ENCODE results near the gene ZNF761. TPM values are rescaled to one million over a fixed set of nuclear protein-coding genes. Genes with fewer than 3 reads are reported as not detected.
"Not testable (repeated sequence)": the region's sequence is repeated elsewhere in the genome, so short reads cannot be mapped to it uniquely, and the experiment has no call there.

The ZNF761 gene
- total RNA-seq, 1 donor, result 8.6 TPM

GRCh38 chr19:53455828-53456227, 24.0 kb downstream of the ZNF761 start:
- no peak for DNase-seq (ENCODE audit: low read depth in 2 of 3, low spot score in 2 of 3)

GRCh38 chr19:53460131-53460721, 28.4 kb downstream of the ZNF761 start:
- not testable (repeated sequence) for DNase-seq (ENCODE audit: low read depth in 2 of 3, low spot score in 2 of 3)

- no peak for DNase-seq (ENCODE audit: low read depth in 2 of 3, low spot score in 2 of 3)
These were observed 30.1 kb downstream of the ZNF761 start for GRCh38 chr19:53461866-53462265.

- DNase-seq (ENCODE audit: low read depth in 2 of 3, low spot score in 2 of 3), result no peak
These were observed 31.1 kb downstream of the ZNF761 start for GRCh38 chr19:53462861-53463260.

DNA sequence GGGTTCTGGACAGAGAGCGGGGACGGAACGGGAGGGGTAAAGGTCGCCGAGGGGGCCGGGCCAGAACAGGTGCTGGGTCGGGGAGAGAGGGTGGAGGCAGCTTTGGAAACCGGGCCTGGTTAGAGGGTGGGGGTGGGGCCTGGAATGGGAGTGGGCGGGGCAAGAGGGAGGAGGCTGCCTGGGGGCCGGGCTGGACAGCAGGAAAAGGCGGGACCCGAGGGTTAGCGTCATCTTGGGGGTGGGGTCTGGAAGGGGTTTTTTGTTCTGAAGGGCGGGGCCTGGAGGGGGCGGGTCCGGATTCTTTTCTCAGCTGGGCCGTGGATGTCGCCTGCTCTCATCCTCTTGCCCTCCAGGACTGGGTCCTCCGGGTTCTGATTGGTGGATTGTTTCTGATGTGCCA, 31.5 kb downstream of the ZNF761 start:
- peak in 2 of 3 donors; percentile 44 to 50 for DNase-seq (ENCODE audit: low read depth in 2 of 3, low spot score in 2 of 3)

- DNase-seq (ENCODE audit: low read depth in 2 of 3, low spot score in 2 of 3), result peak in 1 of 3 donors; percentile 9
These were observed 35.1 kb downstream of the ZNF761 start for GRCh38 chr19:53466726-53467484.

- DNase-seq (ENCODE audit: low read depth in 2 of 3, low spot score in 2 of 3), result peak; percentile 86 to 94 (median 94)
These were observed 35.9 kb downstream of the ZNF761 start, which contains the start of gene ZNF813 for GRCh38 chr19:53467485-53468262. Gene ZNF813 (plus strand): TSS chr19:53467733. CDS start chr19:53483823, 16,090 bp downstream.

DNA sequence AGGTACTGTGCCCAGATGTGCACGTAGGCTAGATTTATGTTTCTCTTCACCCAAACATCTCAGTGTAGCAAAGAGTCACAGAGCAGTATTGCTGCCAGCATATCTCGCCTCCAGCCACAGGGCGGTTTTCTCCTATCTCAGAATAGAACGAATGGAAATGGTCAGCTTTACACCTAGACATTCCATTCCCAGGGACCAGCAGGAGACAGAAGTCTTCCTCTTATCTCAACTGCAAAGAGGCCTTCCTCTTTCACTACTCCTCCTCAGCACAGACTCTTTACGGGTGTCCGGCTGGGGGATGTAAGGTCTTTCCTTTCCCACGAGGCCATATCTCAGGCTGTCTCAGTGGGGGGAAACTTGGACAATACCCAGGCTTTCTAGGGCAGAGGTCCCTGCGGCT, 36.8 kb downstream of the ZNF761 start:
- not testable (repeated sequence) for DNase-seq (ENCODE audit: low read depth in 2 of 3, low spot score in 2 of 3)

- no peak for DNase-seq (ENCODE audit: low read depth in 2 of 3, low spot score in 2 of 3)
These were observed 40.1 kb downstream of the ZNF761 start for GRCh38 chr19:53471916-53472315.

- peak in 2 of 3 donors; percentile 57 to 82 for DNase-seq (ENCODE audit: low read depth in 2 of 3, low spot score in 2 of 3)
These were observed 43.0 kb downstream of the ZNF761 start for GRCh38 chr19:53474832-53475231.

GRCh38 chr19:53475470-53475869, 43.7 kb downstream of the ZNF761 start:
- not testable (repeated sequence) for DNase-seq (ENCODE audit: low read depth in 2 of 3, low spot score in 2 of 3)

DNA sequence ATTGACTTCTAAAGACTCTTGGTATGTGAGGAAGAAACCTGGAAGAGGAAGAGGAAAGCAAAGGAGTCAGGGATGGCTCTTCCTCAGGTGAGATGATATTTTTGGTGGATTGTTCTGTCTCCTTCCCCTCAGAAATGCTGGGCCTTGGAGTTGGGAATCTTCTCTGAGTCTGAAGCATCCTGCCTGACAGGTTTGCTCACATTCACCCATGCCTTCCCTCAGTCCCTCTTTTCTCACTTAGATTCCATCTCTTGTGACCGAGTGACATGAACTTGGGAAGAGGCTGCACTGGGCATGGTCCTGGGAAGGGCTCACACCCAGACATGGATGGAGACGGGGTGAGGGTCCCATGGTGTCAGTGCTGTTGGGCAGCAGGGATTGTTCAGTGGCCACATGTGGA, 52.0 kb downstream of the ZNF761 start:
- DNase-seq (ENCODE audit: low read depth in 2 of 3, low spot score in 2 of 3), result not testable (repeated sequence)

- no peak for DNase-seq (ENCODE audit: low read depth in 2 of 3, low spot score in 2 of 3)
These were observed 53.5 kb downstream of the ZNF761 start for GRCh38 chr19:53485046-53486004.

DNA sequence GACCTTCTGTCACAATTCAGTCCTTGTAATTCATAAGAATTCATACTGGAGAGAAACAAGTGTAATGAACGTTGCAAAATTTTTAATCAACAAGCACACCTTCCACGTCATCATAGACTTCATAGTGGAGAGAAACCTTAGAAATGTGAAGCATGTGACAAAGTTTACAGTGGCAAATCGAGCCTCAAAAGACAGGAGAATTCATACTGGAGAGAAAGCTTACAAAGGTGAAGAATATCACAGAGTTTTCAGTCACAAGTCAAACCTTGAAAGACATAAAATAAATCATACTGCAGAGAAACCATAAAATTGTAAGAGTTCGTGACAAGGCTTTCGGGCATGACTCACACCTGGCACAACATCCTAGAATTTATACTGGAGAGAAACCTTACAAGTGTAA, 60.4 kb downstream of the ZNF761 start:
- no peak for DNase-seq (ENCODE audit: low read depth in 2 of 3, low spot score in 2 of 3)

DNA sequence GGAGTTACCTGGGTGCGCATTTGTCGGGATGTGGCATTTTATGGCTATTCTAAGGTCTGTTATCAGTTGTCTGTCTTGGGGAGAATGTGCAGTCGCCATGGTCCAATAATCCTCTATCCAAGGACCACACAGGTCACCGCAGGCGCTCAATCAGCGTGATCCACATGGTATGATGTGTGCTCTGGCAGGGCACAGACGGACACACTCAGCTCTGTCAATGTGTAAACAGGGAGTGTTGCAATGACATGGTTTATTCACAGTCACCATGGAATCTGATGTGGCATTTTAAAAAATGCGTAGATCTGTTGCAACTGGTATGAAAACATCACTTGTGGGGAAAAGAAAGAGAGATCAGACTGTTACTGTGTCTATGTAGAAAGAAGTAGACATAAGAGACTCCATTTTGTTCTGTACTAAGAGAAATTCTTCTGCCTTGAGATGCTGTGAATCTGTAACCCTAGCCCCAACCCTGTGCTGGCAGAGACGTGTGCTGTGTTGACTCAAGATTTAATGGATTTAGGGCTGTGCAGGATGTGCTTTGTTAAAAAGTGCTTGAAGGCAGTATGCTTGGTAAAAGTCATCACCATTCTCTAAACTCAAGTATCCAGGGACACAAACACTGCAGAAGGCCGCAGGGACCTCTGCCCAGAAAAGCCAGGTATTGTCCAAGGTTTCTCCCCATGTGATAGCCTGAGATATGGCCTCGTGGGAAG, 65.7 kb downstream of the ZNF761 start:
- not testable (repeated sequence) for DNase-seq (ENCODE audit: low read depth in 2 of 3, low spot score in 2 of 3)

- not testable (repeated sequence) for DNase-seq (ENCODE audit: low read depth in 2 of 3, low spot score in 2 of 3)
These were observed 66.2 kb downstream of the ZNF761 start for GRCh38 chr19:53498024-53498395.

GRCh38 chr19:53503151-53503550, 71.4 kb downstream of the ZNF761 start:
- not testable (repeated sequence) for DNase-seq (ENCODE audit: low read depth in 2 of 3, low spot score in 2 of 3)

- DNase-seq (ENCODE audit: low read depth in 2 of 3, low spot score in 2 of 3), result not testable (repeated sequence)
These were observed 72.0 kb downstream of the ZNF761 start for GRCh38 chr19:53503671-53504364.

GRCh38 chr19:53504365-53504703, 72.5 kb downstream of the ZNF761 start:
- peak in 1 of 3 donors; percentile 15 for DNase-seq (ENCODE audit: low read depth in 2 of 3, low spot score in 2 of 3)

All from hematopoietic multipotent progenitor cell (in vitro differentiated cells).